GM18907 (cell line): Measurements from ENCODE around the gene OSBPL3.
"Not testable (repeated sequence)": the region's sequence is repeated elsewhere in the genome, so short reads cannot be mapped to it uniquely, and the experiment has no call there.

Source experiments
- ATAC-seq: cut with Tn5 transposase; IDR thresholded peaks from one replicate; pipeline ENCODE4 v1.9.1; 2021; ENCODE audit warnings: mild to moderate bottlenecking, moderate library complexity; ENCODE audit not compliant: unreplicated experiment

The OSBPL3 gene

DNA sequence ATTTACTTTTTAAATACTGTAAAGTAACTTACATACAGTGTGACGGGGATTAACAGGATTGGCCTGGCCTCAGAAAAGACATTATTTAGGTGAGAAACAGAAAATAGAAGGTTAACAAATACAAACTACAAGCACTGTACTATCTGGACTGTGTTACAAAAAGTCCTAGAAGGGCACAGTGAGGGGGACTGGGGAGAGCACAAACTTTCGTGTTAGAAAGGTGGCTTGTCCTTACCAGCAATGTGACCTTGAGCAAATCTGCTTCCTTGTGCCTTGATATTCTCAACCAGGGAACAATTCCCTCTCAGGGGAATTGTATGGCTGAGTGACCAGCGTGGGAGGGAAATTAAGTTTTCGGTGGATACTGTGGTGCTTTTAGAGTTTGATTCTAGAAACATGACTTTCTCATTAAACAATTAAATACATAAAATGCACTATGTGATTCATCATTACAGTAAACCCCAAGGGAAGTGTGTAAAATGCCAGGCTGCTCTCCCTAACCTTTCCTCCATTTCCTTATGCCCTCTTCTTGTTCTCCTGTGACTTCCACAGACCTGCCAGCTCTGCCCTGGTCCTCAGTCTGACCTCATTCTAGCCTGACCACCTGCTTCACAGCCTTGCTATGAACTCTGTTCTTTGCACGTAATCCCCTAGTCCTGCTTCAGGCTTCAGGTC, 57.7 kb downstream of the OSBPL3 start:
- ATAC-seq: no peak

GRCh38 chr7:24921362-24921679, 58.7 kb downstream of the OSBPL3 start:
- ATAC-seq: no peak

GRCh38 chr7:24920451-24921361, 59.3 kb downstream of the OSBPL3 start:
- no peak for ATAC-seq

DNA sequence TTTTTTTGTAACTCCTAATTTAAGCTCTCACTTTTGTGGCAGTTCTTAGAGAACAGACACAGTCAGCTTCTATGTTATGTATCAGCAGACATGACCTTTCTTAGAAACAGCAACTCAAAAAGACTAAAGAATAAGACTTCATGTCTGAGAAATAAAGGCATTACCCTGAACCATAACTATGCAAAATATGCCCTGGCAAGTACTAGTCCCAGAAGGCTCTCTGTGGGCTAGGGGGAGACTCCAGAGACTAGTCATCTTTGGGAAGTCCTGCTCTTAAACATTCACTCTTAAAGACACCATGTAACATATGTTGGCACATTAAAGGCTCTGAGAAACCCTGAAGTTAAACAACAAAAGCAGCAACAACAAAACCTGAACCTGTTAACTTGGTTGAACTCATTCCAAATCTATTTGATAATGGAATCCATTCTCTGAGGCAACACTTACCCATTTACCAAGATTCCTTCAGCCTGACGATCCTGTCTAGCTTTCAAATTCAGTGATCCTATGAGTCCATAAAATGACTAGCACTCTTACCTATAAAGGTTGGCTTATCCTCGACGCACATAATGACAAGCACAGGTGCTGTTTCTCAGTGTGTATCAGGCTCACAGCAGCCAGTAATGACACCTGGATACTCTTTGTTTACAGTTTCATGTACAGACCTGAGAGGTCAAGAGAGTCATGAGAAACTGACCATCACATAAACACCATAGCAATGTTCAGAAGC, 62.3 kb downstream of the OSBPL3 start:
- peak; percentile 48 for ATAC-seq

DNA sequence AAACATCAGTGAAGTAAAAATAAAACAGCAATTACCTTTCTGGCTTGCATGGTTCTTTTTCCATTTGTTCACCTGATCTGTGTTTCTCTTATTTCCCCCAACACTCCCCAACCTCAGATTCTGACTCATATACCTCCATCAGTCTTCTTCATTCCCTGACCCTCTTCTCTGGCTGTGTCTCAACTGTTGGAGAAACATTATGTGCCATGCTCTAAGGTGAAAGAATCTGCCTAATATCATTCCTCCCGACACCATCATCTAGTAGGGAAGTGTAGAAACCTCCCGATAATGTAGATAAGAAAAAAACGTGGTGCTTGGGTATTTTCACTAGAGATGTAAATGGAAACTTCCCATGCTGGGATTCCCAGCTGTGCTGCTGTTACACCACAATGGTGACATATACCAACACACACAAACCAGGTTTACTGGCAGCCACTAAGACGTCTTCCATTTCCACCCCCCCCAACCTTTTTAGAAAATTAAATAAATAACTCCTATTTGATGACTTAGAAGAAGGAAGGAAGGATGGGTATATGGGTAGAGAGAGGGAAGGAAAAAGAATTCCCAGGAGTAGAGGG, 63.4 kb downstream of the OSBPL3 start:
- no peak for ATAC-seq

- no peak for ATAC-seq
These were observed 65.5 kb downstream of the OSBPL3 start for GRCh38 chr7:24914465-24914859.

GRCh38 chr7:24913801-24914464, 66.0 kb downstream of the OSBPL3 start:
- no peak for ATAC-seq

DNA sequence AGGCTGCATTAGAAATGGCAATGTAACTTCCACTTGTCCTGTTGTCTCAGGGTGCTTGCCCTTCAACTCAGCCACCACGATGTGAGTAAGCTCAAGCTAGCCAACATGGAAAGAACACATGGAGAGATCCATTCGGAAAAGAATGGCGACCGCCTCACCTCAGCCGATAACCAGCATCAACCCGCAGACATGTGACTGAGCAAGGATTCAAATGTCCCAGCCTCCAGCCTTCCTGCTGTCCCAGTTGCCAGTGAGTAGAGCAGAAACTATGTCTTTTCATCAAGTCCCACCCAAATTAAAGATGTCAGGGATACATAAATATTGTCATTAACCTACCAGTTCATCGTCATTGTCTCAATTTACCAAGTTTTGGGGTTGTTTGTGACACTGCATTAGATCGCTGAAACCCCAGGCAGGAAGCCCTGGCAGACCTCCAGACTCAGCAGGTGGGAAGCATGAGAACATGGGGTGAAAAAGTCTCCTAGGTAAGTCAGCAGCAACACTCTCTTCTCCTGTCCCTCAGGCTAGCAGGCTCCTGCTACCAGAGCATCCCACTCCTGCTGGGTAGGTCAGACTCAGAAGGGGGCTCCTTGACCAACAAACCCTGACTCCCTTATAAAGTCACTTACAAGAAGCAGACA, 67.0 kb downstream of the OSBPL3 start:
- no peak for ATAC-seq

GRCh38 chr7:24912424-24912823, 67.6 kb downstream of the OSBPL3 start:
- ATAC-seq: no peak

- ATAC-seq: peak; percentile 37
These were observed 68.8 kb downstream of the OSBPL3 start for GRCh38 chr7:24911213-24911603.

GRCh38 chr7:24910551-24911212, 69.3 kb downstream of the OSBPL3 start:
- ATAC-seq: no peak

GRCh38 chr7:24908727-24909126, 71.3 kb downstream of the OSBPL3 start:
- ATAC-seq: no peak

- no peak for ATAC-seq
These were observed 71.8 kb downstream of the OSBPL3 start for GRCh38 chr7:24908166-24908565.

- ATAC-seq: peak; percentile 59
These were observed 72.6 kb downstream of the OSBPL3 start for GRCh38 chr7:24907311-24907886.

- no peak for ATAC-seq
These were observed 73.8 kb downstream of the OSBPL3 start for GRCh38 chr7:24905996-24906770.

DNA sequence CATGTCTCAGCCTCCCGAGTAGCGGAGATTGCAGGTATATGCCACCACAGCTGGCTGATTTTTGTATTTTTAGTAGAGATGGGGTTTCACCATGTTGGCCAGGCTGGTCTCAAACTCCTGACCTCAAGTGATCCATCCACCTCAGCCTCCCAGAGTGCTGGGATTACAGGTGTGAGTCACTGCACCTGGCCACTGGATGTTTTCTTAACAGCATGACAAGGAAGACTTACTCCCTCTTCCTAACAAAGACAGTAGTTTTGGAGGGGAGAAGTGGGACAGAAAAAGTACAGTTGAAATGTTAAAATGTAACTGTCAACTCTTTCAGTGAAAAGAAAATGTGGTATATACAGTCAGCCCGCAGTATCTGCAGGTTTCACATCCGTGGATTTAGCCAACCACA, 76.0 kb downstream of the OSBPL3 start:
- ATAC-seq: not testable (repeated sequence)

DNA sequence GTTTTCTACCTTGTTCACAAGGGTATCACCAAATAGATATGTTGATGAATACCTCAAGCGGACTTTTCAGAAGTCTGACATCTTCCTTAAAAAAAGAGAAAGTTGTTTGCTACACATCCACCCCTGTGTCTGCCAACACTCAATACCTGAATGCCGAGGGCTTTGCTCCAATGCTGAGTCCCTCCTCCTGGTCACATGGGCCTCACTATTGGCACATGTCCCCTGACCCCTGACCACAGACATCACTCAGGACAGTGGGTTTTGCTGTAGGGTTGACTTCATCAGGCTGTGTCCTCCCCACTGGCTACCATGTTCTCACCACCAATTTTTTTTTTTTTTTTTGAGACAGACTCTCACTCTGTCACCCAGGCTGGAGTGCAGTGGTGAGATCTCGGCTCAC, 76.4 kb downstream of the OSBPL3 start:
- ATAC-seq: no peak

GRCh38 chr7:24902931-24903330, 77.0 kb downstream of the OSBPL3 start:
- ATAC-seq: no peak

DNA sequence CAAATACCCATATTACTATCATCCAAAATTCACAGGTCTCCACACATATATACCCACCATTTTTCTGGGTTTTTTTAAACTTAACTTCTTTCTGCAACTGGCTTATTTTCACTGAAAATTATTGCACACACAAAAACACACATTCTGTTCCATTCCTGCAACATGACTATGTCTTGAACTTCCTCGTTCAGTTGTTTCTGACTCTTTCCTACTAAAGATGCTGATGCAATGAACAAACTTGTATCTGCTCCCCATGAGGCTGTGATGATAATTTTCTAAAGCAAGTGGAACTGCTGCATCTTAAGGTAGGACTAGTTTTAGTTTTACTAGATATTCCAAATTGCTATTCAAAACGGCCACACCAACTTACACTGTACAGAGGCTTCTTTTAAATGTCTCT, 77.7 kb downstream of the OSBPL3 start:
- ATAC-seq: no peak
